H9 (cell line): ENCODE results near the gene MDFIC. TPM values are rescaled to one million over a fixed set of nuclear protein-coding genes. Genes with fewer than 3 reads are reported as not detected.

ENCODE experiments used
- DNase-seq: peaks from one replicate; pipeline ENCODE4 v3.0.0-alpha.2; 2017
- H2AFZ ChIP-seq: one replicate; pipeline ENCODE4 v1.6.1; 2013; ENCODE audit warnings: mild to moderate bottlenecking, low read length, control low read depth, moderate library complexity
- H2AK5ac ChIP-seq: 2 replicates; pipeline ENCODE4 v1.6.1; 2013; ENCODE audit warnings: low read length, control low read depth, mixed read lengths; ENCODE audit not compliant: insufficient read length
- H2BK120ac ChIP-seq: one replicate; pipeline ENCODE4 v1.6.1; 2013; ENCODE audit warnings: low read depth, mild to moderate bottlenecking, low read length, control low read depth, inconsistent platforms; ENCODE audit not compliant: poor library complexity, severe bottlenecking
- H2BK12ac ChIP-seq: 2 replicates; pipeline ENCODE4 v1.6.1; 2013; ENCODE audit warnings: low read length, control low read depth, mixed read lengths, low read depth; ENCODE audit not compliant: insufficient read length
- H2BK15ac ChIP-seq: 2 replicates; pipeline ENCODE4 v1.6.1; 2013; ENCODE audit warnings: low read depth, low read length, control low read depth
- H2BK20ac ChIP-seq: one replicate; pipeline ENCODE4 v1.6.1; 2013; ENCODE audit warnings: low read depth, mild to moderate bottlenecking, low read length, control low read depth, inconsistent platforms; ENCODE audit not compliant: poor library complexity, severe bottlenecking
- H2BK5ac ChIP-seq: 2 replicates; pipeline ENCODE4 v1.6.1; 2013; ENCODE audit warnings: low read length, control low read depth, mixed read lengths; ENCODE audit not compliant: insufficient read length
- H3K14ac ChIP-seq: 2 replicates; pipeline ENCODE4 v1.6.1; 2013; ENCODE audit warnings: low read length, control low read depth; ENCODE audit not compliant: insufficient read depth
- H3K18ac ChIP-seq: 2 replicates; pipeline ENCODE4 v1.6.1; 2013; ENCODE audit warnings: low read depth, mild to moderate bottlenecking, mixed read lengths, low read length, control low read depth; ENCODE audit not compliant: insufficient read length
- H3K23ac ChIP-seq: 2 replicates; pipeline ENCODE4 v1.6.1; 2013; ENCODE audit warnings: low read length, control low read depth, mixed read lengths, low read depth; ENCODE audit not compliant: insufficient read length
- H3K23me2 ChIP-seq: 2 replicates; pipeline ENCODE4 v1.6.1; 2013; ENCODE audit warnings: low read depth, mild to moderate bottlenecking, mixed read lengths, low read length, control low read depth; ENCODE audit not compliant: insufficient read length, poor library complexity, severe bottlenecking
- H3K27ac ChIP-seq: 2 replicates; pipeline ENCODE4 v1.5.1; 2013; ENCODE audit warnings: low read length, control low read depth, mixed read lengths, low read depth; ENCODE audit not compliant: insufficient read length
- H3K27me3 ChIP-seq: 2 replicates; pipeline ENCODE4 v1.6.1; 2013; ENCODE audit warnings: low read length, control low read depth, inconsistent platforms; ENCODE audit not compliant: insufficient read depth
- H3K4ac ChIP-seq: 2 replicates; pipeline ENCODE4 v1.6.1; 2013; ENCODE audit warnings: low read depth, mild to moderate bottlenecking, control low read depth, inconsistent platforms, low read length, moderate library complexity
- H3K4me1 ChIP-seq: 2 replicates; pipeline ENCODE4 v1.6.1; 2013; ENCODE audit warnings: low read length, control low read depth, inconsistent platforms; ENCODE audit not compliant: insufficient read depth
- H3K4me2 ChIP-seq: 2 replicates; pipeline ENCODE4 v1.6.1; 2013; ENCODE audit warnings: low read length, control low read depth, mixed read lengths; ENCODE audit not compliant: insufficient read length, insufficient read depth
- H3K56ac ChIP-seq: 2 replicates; pipeline ENCODE4 v1.6.1; 2013; ENCODE audit warnings: low read depth, mild to moderate bottlenecking, mixed read lengths, low read length, control low read depth; ENCODE audit not compliant: insufficient read length
- H3K79me1 ChIP-seq: 2 replicates; pipeline ENCODE4 v1.6.1; 2013; ENCODE audit warnings: low read depth, mild to moderate bottlenecking, moderate library complexity, low read length, control low read depth, inconsistent platforms; ENCODE audit not compliant: insufficient read depth, poor library complexity, severe bottlenecking
- H3K79me2 ChIP-seq: 2 replicates; pipeline ENCODE4 v1.6.1; 2013; ENCODE audit warnings: low read length, control low read depth, inconsistent platforms; ENCODE audit not compliant: insufficient read depth
- H3K9ac ChIP-seq: 2 replicates; pipeline ENCODE4 v1.6.1; 2013; ENCODE audit warnings: low read length, control low read depth, mixed read lengths; ENCODE audit not compliant: insufficient read length; ENCODE audit errors: extremely low read depth
- H3K9me3 ChIP-seq: one replicate; pipeline ENCODE4 v1.6.1; 2013; ENCODE audit warnings: low read depth, low read length, inconsistent platforms; ENCODE audit not compliant: control insufficient read depth
- H3T11ph ChIP-seq: one replicate; pipeline ENCODE4 v1.6.1; 2013; ENCODE audit warnings: mild to moderate bottlenecking, low read length, control low read depth, inconsistent platforms
- H4K20me1 ChIP-seq: one replicate; pipeline ENCODE4 v1.6.1; 2013; ENCODE audit not compliant: control insufficient read depth, insufficient read length, insufficient read depth
- H4K5ac ChIP-seq: 2 replicates; pipeline ENCODE4 v1.6.1; 2013; ENCODE audit warnings: low read depth, mild to moderate bottlenecking, mixed read lengths, low read length, control low read depth; ENCODE audit not compliant: insufficient read length
- H4K8ac ChIP-seq: replicated peaks from 2 replicates; pipeline ENCODE4 v1.6.1; 2013; ENCODE audit warnings: low read length, control low read depth, mixed read lengths, low read depth; ENCODE audit not compliant: insufficient read length
- H4K91ac ChIP-seq: 2 replicates; pipeline ENCODE4 v1.6.1; 2013; ENCODE audit warnings: low read depth, mild to moderate bottlenecking, moderate library complexity, mixed read lengths, low read length, control low read depth; ENCODE audit not compliant: insufficient read length
- H3K27ac Mint-ChIP-seq, 3 experiments: 2 replicates in 2 of 3; 3 replicates in 1 of 3; pipeline ENCODE4 v1.8.0; 2020 to 2021; ENCODE audit warnings: mixed read lengths in 3 of 3, mild to moderate bottlenecking in 1 of 3, moderate library complexity in 1 of 3
- H3K27me3 Mint-ChIP-seq: 2 replicates; pipeline ENCODE4 v1.8.0; 2021; ENCODE audit warnings: low read depth, mild to moderate bottlenecking, moderate library complexity, mixed read lengths
- H3K36me3 Mint-ChIP-seq, 3 experiments: 2 replicates in 2 of 3; 3 replicates in 1 of 3; pipeline ENCODE4 v1.8.0; 2020 to 2021; ENCODE audit warnings: low read depth in 3 of 3, mixed read lengths in 3 of 3; ENCODE audit not compliant: insufficient read depth in 1 of 3
- H3K4me1 Mint-ChIP-seq, 2 experiments: 2 replicates each; pipeline ENCODE4 v1.8.0; 2020; ENCODE audit warnings: mixed read lengths in 2 of 2
- H3K4me3 Mint-ChIP-seq, 2 experiments: 2 replicates in 1 of 2; 3 replicates in 1 of 2; pipeline ENCODE4 v1.8.0; 2020 to 2021; ENCODE audit warnings: mild to moderate bottlenecking in 2 of 2, mixed read lengths in 2 of 2, moderate library complexity in 1 of 2
- H3K9me3 Mint-ChIP-seq, 2 experiments: 2 replicates in 1 of 2; 3 replicates in 1 of 2; pipeline ENCODE4 v1.8.0; 2020; ENCODE audit warnings: mild to moderate bottlenecking in 2 of 2, mixed read lengths in 2 of 2, moderate library complexity in 1 of 2
- CTCF ChIP-seq: fragments of 200-600 bp; sonication (generic); conservative IDR thresholded peaks from 3 replicates; pipeline ENCODE4 v1.8.0; 2021; ENCODE audit warnings: antibody characterized with exemption, mild to moderate bottlenecking
- WGBS: extraction: QIAGEN DNeasy Blood & Tissue Kit; methylation state at CpG from one replicate; pipeline ENCODE4 v1.1.7; 2013; ENCODE audit warnings: missing lambda C conversion rate, low lambda C conversion rate, mixed read lengths; ENCODE audit not compliant: insufficient read length; ENCODE audit errors: extremely low coverage; 5-methylcytosine and 5-hydroxymethylcytosine counted together
- total RNA-seq: library from RNA; stranded (reverse); gene quantifications from 2 replicates; pipeline ENCODE4 v1.2.1, GENCODE V29; 2021

Gene MDFIC
- total RNA-seq, 1 experiment from 2014 or later: 2.0 TPM

DNA sequence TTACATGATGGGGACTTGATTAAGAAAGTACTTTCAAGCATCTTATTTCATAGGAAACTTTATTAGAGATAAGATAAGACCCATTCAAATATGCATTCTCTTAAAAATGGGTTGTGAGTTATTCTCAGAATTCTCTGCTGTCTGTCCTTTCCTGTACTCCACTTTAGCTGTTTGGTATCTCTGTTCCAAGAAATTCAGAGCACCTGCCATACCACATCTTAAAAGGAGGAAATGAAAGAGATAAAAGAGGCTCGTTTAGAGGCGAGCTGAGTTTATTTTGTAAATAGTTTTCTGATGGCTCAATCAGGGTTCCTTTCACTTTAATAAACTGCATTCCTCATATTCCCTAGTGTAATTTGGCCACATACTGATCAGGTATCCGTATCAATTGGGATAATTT is 87.2 kb downstream of the MDFIC start:
- no CpG with 5 or more reads among the region's 3 CpGs for WGBS

More for the DNA sequence above, 87.2 kb downstream of the MDFIC start:
- no peak overlapping the region for H3K9ac ChIP-seq
- Mint-ChIP-seq H3K27me3 (peaks cover 38% of the 10 kb centered on the region), H3K36me3 (no peaks in the 10 kb centered on the region), H3K4me1 (peaks cover 28 to 31% of the 10 kb centered on the region in 2 experiments), H3K4me3 (no peak overlapping the region; a peak in 1 of 5 replicates), H3K27ac (no peak overlapping the region), H3K9me3 (no peaks in the 10 kb centered on the region)
- peaks cover 4% of the 10 kb centered on the region; the same call in 1 of the 2 replicates for H3K4me1 ChIP-seq
- H3K14ac ChIP-seq: no peak overlapping the region
- no peak overlapping the region for H4K5ac ChIP-seq
- H3K27me3 ChIP-seq: no peaks in the 10 kb centered on the region
- H3T11ph ChIP-seq: no peak overlapping the region
- H3K4me2 ChIP-seq: no peak overlapping the region
- H3K9me3 ChIP-seq: no peaks in the 10 kb centered on the region
- H2BK5ac ChIP-seq: no peak overlapping the region
- no peak overlapping the region for H2AFZ ChIP-seq
- no peak overlapping the region for H4K91ac ChIP-seq
- no peak overlapping the region for H2BK12ac ChIP-seq
- H2BK20ac ChIP-seq: no peak overlapping the region
- no peak overlapping the region for H2BK15ac ChIP-seq
- H3K23ac ChIP-seq: no peak overlapping the region
- no peak overlapping the region for H2AK5ac ChIP-seq
- no peak overlapping the region for H3K18ac ChIP-seq
- no peaks in the 10 kb centered on the region for H3K23me2 ChIP-seq
- no peaks in the 10 kb centered on the region for H3K79me1 ChIP-seq
- no peaks in the 10 kb centered on the region for H4K20me1 ChIP-seq
- no peak overlapping the region for H4K8ac ChIP-seq
- H3K4ac ChIP-seq: no peak overlapping the region
- no peak overlapping the region for H3K27ac ChIP-seq
- H3K56ac ChIP-seq: no peak overlapping the region
- DNase-seq: no peak
- no peak overlapping the region for H2BK120ac ChIP-seq
- TF ChIP-seq CTCF: no peak
- H3K79me2 ChIP-seq: no peaks in the 10 kb centered on the region
